Cardiac fibroblast (primary cell): ENCODE data around the gene TDRD10.

Experiments
- DNase-seq, 2 donors: peaks; one replicate each; pipeline versions ENCODE4 v3.0.0 to v3.0.0-alpha.2; 2010; ENCODE audit warnings: low read depth in 2 of 2
- H3K4me3 ChIP-seq, 2 donors: replicated peaks in 1 of 2; 1 replicate in 1 of 2; 2 replicates in 1 of 2; pipeline ENCODE4 v1.5.1; 2011; ENCODE audit warnings: low read depth in 2 of 2, low read length in 2 of 2, mild to moderate bottlenecking in 2 of 2, moderate library complexity in 1 of 2
- TF ChIP-seq, protein P1 (sequence below): IDR thresholded peaks from one replicate; pipeline ENCODE4 v1.5.1; 2011; ENCODE audit warnings: low read depth, mild to moderate bottlenecking, low read length, inconsistent platforms

The TDRD10 gene

DNA sequence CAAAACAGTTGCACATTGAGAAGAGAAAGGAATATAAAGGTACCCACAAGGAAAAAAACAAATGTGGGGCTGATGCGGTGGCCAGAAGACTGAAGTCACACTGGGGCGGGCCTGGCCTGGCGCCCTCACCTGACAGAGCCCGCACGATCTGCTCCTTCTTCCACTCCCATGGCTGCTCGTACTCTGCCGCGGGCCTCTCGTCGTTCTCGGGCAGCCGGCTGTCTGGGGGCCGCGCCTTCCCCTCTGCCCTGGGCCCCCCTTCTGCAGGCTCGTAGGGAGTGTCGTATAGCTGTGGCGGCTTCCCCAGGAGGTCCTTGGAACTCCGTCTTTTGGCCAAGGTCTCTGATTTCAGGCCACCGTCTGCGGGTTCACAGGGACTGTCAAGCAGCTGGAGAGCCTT, 13.1 kb upstream of the TDRD10 start:
- TF ChIP-seq, protein P1, sequence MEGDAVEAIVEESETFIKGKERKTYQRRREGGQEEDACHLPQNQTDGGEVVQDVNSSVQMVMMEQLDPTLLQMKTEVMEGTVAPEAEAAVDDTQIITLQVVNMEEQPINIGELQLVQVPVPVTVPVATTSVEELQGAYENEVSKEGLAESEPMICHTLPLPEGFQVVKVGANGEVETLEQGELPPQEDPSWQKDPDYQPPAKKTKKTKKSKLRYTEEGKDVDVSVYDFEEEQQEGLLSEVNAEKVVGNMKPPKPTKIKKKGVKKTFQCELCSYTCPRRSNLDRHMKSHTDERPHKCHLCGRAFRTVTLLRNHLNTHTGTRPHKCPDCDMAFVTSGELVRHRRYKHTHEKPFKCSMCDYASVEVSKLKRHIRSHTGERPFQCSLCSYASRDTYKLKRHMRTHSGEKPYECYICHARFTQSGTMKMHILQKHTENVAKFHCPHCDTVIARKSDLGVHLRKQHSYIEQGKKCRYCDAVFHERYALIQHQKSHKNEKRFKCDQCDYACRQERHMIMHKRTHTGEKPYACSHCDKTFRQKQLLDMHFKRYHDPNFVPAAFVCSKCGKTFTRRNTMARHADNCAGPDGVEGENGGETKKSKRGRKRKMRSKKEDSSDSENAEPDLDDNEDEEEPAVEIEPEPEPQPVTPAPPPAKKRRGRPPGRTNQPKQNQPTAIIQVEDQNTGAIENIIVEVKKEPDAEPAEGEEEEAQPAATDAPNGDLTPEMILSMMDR: no peak
- no peak overlapping the region for H3K4me3 ChIP-seq
- DNase-seq: no peak

DNA sequence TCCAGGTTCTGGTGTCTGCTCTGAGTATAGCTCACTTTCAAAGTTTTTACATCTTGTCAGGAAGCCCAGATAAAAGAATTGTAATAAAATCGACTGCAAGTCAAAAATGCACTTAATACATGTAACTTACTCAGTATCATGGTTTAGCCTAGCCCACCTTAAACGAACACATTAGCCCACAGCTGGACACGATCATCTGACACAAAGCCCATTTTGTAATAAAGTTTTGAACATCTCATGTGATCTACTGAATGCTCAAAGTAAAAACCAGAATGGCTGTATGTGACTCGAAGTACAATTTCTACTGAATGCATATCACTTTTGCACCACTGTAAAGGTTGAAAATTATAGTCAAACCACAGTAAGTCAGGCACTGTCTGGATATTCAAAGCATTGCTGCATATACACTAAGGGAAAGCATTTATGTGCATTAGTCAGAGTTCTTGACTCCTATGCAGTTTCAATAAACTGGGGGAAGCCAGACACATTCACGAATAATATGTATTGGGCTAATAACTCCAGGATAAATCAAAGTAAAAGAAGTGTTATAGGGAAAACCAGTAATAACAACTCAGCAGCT, 12.2 kb upstream of the TDRD10 start:
- no peak overlapping the region for H3K4me3 ChIP-seq
- DNase-seq: no peak
- TF ChIP-seq, protein P1: no peak

DNA sequence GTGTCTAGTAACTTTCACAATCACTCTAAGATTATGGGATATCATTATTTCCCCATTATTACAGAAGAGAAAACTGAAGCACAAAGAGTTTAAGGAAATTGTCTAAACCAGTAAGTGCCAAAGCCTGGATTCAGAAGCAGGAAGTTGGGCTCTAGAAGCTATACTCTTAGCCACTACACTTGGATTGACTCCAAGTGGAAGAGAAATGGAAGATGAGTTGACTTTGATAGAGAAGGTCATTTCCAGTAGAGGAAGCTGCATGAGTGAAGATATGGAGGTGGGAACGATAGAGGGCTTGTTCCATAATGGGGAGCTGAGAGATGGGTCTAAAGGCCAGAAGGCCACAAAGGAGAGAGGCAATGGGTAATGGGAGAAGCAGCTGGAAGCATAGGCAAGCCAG, 11.7 kb upstream of the TDRD10 start:
- no peak overlapping the region for H3K4me3 ChIP-seq
- DNase-seq: no peak
- TF ChIP-seq, protein P1: no peak

DNA sequence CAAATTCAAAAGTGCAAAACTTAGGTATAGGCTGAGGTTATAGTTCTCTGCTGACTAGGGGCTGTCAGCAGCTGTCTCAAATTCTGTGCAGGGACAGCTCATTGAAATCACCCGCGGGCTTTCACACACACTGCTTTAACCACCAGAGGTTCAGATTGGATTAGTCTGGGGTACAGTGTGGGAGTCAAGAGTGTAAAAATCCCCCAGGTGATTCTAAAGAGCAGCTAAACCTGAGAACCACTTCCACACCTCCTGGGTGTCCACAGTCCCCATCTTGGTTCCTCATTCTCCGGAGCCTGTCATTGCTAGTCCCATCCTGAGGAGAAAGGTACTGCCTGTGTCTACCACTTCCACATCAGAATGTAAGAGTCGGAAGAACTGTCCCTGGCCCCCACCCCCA, 9.9 kb upstream of the TDRD10 start:
- H3K4me3 ChIP-seq: no peak overlapping the region
- TF ChIP-seq, protein P1: no peak
- no peak for DNase-seq

DNA sequence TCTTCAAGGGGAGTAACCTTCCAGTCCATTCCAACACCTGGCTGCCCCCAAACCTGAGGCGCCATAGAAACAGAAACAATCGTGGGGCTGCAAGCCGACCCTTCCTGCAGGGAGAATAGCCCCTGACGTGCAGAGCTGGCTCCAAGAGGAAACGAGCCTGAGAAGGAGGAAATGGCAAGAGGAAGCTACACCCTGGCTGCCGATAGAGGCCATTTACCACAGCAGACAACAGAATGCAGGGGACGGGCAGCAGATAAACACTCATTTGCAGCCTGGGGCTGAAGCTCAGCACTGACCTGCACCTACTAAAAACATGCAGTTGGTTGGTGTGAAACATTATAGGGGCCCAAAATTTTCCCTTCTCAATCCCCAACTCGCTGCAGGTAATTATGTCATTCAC, 8.7 kb upstream of the TDRD10 start:
- TF ChIP-seq, protein P1: no peak
- H3K4me3 ChIP-seq: no peak overlapping the region
- DNase-seq: peak in 1 of 2 donors; percentile 24

DNA sequence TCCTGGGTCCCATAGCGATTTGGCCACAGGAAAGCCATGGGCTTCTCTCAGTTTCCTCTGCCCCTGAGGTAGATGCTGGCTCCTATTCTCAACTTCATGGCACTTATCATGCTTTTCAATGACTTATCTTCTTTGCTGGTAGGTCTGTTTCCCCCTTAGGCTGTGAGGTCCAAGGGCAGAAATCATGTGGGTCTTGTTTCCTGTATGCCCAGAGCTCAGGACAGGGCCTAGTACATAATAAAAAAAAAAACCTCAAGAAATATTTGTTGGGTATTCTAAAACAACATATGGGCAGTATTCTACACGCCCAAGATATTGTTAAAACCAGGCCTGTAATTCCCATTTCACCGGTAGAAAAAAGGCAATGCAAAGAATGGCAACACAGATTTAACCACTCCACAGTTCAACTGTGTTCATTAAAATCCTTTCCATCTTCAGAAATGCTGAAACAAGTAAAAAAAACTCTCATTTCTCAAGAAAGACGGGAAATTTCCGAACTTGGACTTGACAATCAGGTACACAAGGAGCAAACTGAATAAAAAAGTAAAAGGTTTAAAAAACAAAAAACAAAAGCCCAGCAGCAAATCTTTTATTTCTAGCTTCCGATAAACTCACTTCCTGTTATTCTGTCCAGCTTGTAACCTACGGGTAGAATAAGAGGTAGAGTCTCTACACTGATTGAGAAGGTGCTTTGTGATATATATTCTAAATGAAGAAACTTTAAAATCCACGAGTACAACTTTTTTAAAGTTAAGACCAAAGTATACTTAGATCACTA, 6.3 kb upstream of the TDRD10 start:
- H3K4me3 ChIP-seq: no peak overlapping the region
- TF ChIP-seq, protein P1: no peak
- DNase-seq: no peak
